ENCODE measurements around the gene PARD6G.
"Not testable (repeated sequence)": the region's sequence is repeated elsewhere in the genome, so short reads cannot be mapped to it uniquely, and the experiment has no call there.

The PARD6G gene

DNA sequence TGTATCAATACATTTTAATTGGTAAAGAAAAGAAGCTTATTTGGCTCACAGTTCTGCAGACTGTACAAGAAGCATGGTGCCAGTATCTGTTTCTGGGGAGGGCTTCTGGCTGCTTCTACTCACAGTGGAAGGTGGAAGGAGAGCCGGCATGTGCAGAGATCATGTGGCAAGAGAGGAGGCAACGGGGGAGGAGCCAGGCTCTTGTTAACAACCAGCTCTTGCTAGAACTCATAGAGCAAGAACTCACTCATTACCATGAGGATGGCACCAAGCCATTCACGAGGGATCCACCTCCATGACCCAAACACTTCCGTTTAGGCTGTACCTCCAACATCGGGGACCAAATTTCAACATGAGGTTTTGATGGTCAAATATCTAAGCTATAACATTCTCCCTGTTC, 7.5 kb downstream of the PARD6G start:
- no peak for DNase-seq

DNA sequence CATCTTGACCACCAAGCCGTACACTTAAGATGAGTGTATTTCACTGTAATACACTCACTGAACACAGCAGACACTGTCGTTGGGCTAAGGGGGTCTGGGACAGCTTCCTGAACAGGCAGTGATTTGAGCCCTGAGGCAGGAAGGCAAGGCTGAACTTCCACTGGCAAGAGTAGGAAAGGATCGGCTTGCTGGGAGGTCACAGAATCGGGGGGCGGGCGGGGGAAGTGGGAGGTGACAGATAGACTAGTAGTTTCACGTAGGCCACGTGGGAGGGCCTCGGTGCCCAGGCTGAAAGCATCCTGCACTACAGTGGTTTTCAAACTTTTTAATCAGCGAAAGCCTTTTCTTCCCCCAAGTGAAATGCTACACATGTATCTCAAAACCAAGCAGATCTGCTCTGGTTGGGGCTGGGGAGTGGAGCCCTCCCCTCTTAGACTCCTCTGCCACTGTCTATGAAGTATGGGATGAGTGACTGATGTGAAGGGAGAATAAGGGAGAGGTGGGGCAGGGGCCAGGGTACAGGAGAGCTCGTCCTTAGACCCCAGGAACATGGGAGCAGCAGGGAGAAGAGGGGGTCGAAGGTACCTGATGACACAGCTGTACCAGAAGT, 8.6 kb downstream of the PARD6G start:
- no peak for DNase-seq

DNA sequence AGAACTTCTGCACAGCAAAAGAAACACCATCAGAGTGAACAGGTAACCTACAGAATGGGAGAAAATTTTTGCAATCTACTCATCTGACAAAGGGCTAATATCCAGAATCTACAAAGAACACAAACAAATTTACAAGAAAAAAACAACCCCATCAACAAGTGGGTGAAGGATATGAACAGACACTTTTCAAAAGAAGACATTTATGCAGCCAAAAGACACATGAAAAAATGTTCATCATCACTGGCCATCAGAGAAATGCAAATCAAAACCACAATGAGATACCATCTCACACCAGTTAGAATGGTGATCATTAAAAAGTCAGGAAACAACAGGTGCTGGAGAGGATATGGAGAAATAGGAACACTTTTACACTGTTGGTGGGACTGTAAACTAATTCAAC, 9.8 kb downstream of the PARD6G start:
- not testable (repeated sequence) for DNase-seq

DNA sequence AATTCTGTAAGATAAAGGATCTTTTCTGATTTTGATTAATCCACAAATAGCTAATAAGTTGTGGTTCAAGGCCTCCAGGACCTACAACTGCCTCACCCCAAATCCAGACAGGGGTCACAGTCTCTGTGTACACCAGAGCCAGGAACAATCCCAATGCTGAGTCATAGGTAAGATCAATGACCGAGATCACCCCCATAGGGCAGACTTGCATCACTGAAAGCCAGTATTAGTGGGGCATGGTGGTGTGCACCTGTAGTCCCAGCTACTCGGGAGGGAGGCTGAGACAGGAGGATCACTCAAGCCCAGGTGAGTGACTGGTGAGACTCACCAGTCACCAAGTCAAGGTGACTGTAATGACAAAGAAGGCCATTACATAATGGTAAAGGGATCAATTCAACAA, 12.9 kb downstream of the PARD6G start:
- no peak for DNase-seq

DNA sequence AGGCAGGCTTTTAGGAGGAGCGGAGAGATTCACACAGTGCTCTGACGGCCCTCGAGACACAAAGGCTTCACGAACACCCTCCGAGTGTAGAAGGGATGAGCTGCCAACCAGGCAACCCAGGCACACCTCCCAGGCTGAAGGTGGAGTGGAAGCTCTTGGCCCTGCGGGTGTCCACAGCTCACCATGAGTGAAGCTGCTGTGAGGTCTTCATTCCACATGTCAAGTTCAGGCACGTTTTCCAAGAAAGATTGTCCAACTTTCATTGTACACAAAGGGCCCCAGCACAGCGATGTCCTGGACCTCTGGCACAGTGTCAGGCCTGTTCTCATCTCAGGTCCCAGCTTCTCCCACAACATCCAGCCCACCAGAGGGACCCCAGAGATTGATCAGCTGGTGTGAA, 13.4 kb downstream of the PARD6G start:
- DNase-seq = no peak

DNA sequence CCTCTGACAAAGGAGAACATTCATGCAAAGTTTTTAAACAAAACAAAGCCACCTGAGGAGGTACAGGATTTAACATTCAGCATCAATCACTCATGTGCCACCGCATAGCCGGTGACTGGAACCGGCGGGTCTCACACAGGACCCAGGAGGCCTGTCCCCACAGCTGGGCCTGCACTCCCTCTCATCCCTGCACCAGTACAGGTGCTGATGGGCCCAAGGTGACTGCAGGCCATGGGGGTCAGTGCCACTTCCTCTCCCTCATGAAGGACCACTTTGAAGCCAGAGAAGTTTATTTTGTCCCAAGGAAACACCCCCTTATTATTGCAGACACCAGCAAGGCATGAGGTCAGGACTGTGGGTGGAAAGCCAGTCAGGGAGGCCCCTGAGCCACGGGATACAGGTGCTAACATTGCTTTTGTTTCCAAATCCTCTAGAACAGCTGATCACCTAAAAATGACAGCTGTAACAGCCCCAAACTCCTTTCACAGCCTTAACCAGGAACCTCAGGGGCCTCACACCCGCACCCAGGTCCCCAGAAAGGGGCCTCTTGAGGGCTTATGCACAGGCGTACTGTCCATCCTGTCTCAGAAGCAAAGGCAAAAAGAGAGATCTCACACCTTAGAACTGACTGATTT, 14.0 kb downstream of the PARD6G start:
- no peak for DNase-seq

DNA sequence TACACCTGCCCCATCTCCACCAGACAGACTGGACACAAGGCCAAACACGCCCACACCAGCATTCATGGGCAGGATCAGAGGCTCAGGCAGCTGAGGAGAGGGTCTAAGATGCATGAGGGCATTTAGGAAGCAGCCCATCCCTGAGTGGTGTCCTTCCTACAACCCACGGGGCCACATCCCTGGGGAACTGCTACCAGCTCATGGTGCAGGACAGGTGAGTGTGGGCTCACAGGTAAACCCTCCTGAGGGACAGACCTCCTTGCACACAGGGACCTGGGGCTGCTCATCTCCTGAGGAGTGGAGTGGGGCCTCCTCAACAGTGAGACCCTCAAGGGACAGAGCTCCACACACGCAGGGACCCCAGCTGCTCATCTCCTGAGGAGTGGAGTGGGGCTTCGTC, 14.6 kb downstream of the PARD6G start:
- DNase-seq = no peak

DNA sequence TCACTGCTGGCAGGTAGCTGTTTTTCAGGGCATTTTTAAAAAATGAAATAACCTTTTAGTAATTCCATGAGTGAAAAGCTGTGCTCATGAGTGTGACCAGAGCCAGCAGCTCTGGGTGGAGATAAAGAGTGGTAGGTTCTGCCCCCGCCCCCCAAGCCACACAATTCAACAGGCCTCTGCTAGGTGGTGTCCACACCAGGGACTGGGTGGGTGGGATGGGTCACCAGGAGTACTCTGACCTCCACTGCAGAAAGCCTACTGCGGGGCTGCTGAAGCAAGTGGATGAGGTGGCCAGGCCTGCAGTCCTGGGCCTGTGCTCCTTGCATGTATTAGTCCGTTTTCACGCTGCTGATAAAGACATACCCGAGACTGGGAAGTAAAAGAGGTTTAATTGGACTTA, 15.3 kb downstream of the PARD6G start:
- DNase-seq = no peak

DNA sequence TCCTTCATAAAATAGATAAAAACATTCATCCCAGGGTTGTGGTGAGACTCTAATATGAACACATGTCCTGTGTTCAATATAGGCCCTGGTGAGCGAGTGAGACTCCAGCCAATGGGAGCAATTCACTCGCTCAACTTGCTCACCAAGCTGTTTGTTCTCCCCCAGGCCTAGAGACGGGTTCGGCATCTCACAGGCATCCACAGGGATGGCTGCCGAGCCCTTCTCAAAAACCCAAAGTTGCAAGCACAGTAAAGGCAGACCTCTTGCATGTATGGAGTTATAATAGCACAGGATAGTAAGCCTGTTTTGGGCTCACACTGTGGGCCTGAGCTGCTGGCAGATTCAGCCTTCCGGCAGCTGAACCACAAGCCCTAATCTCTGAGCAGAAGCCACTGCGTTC, 15.7 kb downstream of the PARD6G start:
- DNase-seq = no peak

DNA sequence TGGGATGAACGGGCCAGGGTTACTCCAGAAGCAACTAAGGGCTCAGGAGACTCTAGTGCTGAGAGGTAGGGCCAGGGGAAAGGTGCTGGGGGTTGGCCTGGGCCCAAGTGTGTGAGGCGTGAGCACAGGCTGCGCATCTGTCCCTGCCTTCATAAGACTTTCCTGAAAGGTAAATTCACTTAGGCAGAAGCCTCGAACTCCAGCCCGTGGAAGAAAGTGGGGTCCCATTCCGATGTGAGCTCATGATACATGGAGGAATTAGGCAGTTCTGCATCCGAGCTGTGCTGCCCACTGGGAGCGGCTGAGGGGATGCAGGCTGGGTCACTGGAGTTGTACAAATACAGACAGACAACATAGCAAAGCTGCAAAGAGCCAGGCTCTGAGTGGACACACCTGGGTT, 16.2 kb downstream of the PARD6G start:
- DNase-seq = no peak

DNA sequence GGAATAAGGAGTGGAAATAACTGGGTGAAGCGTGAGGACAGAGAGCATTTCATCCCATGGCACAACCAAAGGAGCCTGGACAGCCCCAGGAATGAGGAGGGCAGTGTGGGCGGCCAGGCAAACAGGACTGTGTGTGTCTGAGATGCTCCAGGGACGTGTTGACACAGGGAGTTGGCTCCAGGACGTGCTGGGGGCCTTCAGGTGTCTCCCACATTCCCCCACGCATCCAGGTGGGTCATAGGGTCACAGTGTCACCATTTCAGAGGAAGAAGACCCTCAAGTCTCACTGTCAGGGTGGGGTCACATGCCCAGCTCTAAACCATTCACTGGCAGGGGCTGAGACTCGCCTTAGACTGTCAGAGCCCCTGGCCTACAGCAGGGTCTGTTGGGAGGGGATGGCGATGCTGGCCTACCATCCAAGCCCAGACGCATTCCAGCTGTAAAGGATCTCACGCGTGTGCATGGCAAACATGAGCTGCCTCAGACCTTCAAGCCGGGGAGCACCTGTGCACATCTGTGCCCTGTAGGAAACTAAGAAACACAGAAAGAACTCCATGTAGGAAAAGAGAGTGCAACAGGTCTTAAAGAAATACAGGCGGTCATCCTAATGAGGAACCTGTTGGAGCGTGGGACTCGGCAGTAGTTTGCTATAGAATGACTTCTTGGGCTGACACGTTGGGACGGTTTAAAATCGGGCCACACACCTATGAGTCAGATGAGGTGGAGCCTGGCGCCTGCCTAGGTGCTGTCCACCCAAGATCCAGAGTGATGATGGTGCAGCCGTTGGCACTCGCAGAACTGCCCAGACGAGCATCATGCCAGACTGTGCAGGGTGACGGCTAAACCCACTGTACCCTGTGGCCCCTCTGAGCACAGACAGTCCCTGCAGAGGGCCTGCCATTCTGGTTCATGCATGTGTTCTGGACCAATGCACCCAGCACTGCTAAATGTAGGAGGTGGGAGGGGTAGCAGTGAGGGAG, 17.3 kb downstream of the PARD6G start:
- DNase-seq = no peak

DNA sequence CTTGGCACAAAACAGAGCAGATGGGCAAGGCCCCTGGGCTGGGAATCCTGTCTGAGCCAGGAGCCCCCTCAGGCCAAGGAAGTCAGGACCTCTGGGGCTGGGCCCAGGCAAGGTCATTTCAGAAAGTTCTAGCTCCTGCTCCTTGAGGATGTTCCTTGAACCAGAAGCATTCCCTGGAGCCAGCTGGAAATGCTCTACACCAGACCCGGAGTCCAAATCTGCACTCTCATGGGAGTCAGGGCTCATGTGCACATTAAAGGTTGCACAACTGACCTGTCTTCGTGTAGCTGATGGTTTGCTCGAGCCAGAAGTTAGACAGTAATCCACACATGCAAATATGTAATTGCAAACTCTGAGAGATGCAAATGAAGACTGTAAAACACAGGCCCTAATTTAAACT, 18.0 kb downstream of the PARD6G start:
- DNase-seq = no peak

DNA sequence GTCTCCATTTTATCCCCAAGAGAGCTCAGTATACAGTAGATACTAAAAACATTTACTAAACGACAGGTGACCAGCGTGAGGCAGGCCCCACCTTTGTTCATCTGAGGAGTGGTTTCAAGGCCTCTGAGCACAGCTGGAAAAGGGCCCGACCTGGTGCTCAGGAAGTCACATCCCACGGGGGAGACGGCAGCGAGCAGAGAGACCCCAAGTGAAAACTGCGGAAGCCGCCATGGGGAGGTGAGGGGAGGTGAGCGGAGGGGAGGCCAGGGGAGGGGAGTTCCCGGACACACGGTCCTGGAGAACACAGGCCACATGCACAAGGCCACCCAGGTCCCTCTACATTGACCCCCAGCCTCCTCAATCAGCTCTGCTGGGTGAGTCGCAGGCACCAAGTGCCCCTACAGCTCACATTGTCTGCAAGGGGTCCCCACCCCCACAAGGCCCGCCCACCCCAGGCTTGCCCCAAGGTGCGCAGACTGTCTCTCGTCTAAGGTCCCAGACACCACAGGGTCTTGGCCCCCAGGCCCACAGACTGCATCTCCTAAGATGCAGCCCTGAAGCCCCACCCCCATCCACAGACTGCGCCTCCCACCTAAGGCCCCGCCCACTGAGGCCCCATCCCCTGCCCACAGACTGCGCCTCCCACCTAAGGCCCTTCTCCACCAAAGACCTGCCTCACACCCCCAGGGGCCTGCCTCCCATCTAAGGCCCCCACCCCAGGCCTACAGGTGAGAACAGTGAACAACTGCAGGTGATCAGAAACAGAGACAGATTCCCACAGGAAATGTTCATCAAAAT, 19.1 kb downstream of the PARD6G start:
- DNase-seq = no peak

DNA sequence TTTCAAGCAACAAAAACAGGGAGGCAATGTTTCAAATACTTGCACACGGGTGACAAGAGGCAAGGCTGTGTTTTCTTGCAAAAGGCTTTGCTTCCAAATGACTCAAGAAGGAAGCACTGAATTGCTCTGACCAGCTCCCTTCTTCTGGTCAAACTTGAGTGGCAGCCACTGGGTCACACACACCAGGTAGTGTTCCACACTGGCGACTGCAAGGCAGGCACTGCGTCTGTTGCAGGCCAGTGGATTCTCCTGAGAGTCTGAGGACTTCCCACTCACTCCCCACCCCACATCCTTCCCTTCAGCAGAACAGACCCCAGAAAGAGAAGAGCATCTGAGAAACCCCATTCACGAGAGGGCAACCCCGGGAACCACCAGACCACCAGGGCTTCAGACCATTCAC, 19.8 kb downstream of the PARD6G start:
- DNase-seq = no peak

DNA sequence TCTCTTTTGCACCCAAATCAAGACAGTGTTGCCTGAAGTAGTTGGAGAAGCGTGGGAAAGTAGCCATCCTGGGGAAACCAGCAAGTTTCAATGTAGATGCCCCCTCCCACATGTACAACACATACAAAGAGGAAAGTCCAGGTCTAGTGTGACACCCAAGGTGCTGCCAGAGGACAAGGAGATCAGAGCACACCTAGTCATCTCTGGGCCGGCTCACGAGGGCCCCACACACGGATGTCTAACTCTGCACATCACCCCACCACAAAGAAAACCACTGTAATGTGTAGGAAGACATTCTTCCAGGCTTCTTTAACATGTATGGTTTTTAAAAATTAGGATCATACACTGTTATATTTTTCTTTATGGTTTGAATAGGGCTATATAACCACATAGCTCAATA, 21.6 kb downstream of the PARD6G start:
- DNase-seq = no peak

DNA sequence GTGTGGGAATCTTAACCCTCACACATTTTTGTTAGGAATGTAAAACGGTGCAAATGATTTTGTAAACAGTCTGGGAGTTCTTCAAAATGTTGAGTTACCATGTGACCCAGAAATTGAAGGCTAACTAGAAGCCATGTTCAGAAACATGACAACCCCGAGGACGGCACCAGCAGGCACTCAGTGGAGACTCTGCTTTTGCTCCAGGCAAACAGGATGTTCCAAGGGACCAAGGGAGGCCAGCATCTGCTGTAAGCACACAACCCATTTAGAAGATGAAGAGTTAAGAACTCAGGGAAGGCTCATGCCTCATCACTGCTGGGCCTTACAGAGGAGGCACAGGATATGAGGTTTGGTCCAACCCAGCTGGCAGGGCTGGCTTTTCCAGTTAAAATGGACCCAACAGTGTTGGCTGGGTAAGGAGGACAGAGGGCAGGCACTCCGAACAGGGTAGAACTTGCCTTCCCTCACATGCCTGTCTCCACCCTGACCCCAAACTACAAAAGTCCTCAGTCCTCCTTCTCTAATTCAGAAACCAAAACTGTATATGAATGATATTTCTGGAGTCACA, 23.6 kb downstream of the PARD6G start:
- no peak for DNase-seq

DNA sequence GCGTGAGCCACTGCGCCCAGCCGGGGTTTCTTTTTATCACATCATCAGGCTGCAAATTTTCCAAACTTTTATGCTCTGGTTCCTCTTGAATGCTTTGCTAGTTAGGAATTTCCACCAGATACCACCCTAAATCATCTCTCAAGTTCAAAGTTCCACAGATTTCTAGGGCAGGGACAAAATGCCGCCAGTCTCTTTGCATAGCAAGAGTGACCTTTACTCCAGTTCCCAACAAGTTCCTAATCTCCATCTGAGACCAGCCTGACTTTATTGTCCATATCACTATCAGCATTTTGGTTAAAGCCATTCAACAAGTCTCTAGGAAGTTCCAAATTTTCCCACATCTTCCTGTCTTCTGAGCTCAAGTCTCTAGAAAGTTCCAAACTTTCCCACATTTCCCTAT, 27.8 kb downstream of the PARD6G start:
- DNase-seq = not testable (repeated sequence)

DNA sequence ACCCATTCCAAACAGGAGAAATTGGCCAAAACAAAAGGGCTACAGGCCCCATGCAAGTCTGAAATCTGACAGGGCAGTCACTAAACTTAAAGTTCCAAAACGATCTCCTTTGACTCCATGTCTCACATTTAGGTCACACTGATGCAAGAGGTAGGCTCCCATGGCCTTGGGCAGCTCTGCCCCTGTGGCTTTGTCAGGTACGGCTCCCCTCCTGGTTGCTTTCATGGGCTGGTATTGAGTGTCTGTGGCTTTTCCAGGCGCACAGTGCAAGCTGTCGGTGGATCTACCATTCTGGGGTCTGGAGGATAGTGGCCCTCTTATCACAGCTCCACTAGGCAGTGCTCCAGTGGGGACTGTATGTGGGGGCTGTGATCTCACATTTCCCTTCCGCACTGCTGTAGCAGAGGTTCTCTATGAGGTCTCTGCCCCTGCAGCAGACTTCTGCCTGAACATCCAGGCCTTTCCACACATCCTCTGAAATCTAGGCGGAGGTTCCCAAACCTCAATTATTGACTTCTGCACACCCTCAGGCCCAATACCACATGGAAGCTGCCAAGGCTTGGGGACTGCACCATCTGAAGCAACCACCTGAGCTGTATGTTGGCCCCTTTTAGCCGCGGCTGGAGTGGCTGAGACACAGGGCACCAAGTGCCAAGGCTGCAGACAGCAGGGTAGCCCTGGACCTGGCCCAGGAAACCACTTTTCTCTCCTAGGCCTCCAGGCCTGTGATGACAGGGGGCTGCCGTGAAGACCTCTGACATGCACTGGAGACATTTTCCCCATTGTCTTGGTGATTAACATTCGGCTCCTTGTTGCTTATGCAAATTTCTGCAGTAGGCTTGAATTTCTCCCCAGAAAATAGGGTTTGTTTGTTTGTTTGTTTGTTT, 28.7 kb downstream of the PARD6G start:
- no peak for DNase-seq

DNA sequence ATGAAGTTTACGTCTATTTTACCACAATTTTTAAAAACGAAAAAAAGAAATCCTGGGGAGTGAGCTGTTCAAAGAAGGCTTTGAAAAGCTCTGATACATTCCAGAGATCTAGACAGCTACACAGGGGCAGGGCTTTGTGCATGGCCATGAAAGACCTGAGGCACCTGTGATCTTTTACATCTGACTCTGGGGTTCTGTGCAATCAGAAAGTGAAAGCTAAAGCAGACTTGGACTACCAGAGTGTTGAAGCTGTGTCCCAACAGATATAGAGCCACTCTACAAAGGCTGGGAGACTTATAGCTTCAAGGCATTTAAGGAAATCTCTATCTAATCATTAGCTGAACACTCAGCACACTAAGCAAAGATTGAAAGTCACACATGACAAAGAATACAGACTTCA, 34.1 kb downstream of the PARD6G start:
- no peak for DNase-seq

DNA sequence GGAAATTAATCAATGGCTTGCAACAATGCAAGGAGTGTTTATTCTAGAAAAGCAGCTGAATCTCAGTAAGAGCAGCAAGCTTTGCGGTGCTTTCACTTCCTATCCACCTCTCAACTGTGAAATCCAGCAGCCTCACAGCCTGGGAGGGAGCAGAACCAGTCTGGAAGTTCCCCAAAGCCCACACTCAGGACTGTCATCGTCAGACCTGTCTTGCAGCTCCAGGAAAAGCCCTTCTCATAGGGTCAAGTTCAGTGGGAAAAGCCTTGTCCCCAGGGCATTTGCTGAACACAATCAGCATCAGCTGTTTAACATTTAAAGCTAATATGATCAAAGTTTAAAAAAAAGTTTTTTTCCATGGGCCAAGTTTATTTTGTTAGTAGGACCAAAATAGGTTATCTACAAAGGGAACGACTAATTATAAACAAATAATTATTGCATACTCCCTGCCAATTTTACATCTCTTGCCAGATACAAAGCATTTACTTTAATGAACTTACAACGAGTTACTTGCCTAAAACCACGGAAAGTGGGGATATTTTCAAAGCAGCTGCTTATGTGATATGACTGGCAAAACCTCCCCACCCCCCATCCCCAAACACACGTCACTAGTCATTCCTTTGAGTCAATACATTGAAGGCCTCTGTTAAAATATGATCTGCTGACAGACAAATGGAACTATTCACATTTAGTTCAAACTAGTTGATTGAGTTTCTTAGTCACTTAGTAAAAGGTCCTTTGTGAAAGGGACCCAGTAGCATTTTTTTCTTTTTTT, 36.8 kb downstream of the PARD6G start:
- DNase-seq = no peak

DNA sequence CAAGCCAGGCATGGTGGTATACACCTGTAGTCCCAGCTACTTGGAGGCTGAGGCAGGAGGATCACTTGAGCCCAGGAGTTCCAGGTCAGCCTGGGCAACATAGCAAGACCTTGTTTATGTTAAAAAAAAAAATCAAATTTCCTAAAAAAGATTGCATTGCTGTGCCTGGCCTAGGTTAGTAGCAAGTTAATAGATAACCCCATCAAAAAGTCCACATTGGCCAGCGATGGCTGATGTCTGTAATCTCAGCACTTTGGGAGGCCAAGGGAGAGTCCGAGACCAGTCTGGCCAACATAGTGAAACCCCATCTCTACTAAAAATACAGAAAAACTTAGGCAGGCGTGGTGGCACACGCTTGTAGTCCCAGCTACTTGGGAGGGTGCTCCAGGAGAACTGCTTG, 38.7 kb downstream of the PARD6G start:
- DNase-seq = no peak
